ENCODE results near the gene ACSM2B. TPM values are rescaled to one million over a fixed set of nuclear protein-coding genes. Genes with fewer than 3 reads are reported as not detected.

ACSM2B gene
- polyA plus RNA-seq, 1 donor from 2014 or later = not detected

DNA sequence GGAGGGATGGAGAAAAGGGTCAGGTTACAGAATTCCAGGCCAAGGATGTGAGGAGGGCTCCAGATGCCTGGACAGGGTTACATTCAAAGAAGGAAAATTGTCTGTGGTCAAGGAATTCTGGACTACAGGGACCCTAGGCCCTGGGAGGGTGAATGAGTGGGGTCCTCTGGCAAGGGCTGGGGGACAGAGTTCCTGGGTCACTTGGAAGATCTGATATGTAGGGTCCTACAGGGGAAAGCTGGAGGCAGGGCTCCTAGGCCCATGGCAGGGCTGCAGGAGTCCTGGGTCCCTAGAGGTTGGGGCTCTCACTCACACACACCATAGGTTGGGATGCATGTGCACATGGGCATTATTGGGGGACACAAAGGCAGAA is 46.3 kb upstream of the ACSM2B start:
- no peaks in the 10 kb centered on the region for H3K9me3 ChIP-seq (ENCODE audit: low read length)
- no peaks in the 10 kb centered on the region for H4K20me1 ChIP-seq (ENCODE audit: insufficient read depth)
- no peaks in the 10 kb centered on the region for H3K9me2 ChIP-seq (ENCODE audit: insufficient read depth, low read length)
- no peaks in the 10 kb centered on the region for H3K27me3 ChIP-seq (ENCODE audit: insufficient read depth, low read depth, low read length)
- H3K9ac ChIP-seq (ENCODE audit: low read length) = no peak overlapping the region
- H3K27ac ChIP-seq (ENCODE audit: low read length) = no peak overlapping the region
- no peaks in the 10 kb centered on the region for H3K36me3 ChIP-seq (ENCODE audit: insufficient read depth, low read length)
- no peaks in the 10 kb centered on the region for H3K79me2 ChIP-seq (replicated peaks; ENCODE audit: insufficient read depth, low read length)
- no peaks in the 10 kb centered on the region for H3F3A ChIP-seq (ENCODE audit: insufficient read depth, low read length, poor library complexity, severe bottlenecking)
- TF ChIP-seq, protein P1, sequence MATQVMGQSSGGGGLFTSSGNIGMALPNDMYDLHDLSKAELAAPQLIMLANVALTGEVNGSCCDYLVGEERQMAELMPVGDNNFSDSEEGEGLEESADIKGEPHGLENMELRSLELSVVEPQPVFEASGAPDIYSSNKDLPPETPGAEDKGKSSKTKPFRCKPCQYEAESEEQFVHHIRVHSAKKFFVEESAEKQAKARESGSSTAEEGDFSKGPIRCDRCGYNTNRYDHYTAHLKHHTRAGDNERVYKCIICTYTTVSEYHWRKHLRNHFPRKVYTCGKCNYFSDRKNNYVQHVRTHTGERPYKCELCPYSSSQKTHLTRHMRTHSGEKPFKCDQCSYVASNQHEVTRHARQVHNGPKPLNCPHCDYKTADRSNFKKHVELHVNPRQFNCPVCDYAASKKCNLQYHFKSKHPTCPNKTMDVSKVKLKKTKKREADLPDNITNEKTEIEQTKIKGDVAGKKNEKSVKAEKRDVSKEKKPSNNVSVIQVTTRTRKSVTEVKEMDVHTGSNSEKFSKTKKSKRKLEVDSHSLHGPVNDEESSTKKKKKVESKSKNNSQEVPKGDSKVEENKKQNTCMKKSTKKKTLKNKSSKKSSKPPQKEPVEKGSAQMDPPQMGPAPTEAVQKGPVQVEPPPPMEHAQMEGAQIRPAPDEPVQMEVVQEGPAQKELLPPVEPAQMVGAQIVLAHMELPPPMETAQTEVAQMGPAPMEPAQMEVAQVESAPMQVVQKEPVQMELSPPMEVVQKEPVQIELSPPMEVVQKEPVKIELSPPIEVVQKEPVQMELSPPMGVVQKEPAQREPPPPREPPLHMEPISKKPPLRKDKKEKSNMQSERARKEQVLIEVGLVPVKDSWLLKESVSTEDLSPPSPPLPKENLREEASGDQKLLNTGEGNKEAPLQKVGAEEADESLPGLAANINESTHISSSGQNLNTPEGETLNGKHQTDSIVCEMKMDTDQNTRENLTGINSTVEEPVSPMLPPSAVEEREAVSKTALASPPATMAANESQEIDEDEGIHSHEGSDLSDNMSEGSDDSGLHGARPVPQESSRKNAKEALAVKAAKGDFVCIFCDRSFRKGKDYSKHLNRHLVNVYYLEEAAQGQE (IDR thresholded peaks at IDR 0.05; ENCODE audit: borderline replicate concordance) = no peak
- TF ChIP-seq EZH2 (IDR thresholded peaks at IDR 0.05; ENCODE audit: borderline replicate concordance, insufficient read depth, low read length, poor library complexity, severe bottlenecking) = no peak
- TF ChIP-seq RAD21 (conservative IDR thresholded peaks at IDR 0.05) = no peak
- TF ChIP-seq TAF1 (IDR thresholded peaks at IDR 0.05; ENCODE audit: low read depth) = no peak
- no peak for TF ChIP-seq POLR2AphosphoS5 (IDR thresholded peaks at IDR 0.05)
- TF ChIP-seq SMC3 (conservative IDR thresholded peaks at IDR 0.05; ENCODE audit: poor library complexity) = no peak
- TF ChIP-seq EP300 (conservative IDR thresholded peaks at IDR 0.05; ENCODE audit: poor library complexity, severe bottlenecking) = no peak
- no peak for TF ChIP-seq MXI1 (conservative IDR thresholded peaks at IDR 0.05; ENCODE audit: poor library complexity, severe bottlenecking)
- H3K4me3 ChIP-seq (ENCODE audit: low read length) = no peak overlapping the region
- H2AFZ ChIP-seq (ENCODE audit: low read depth, low read length) = no peak overlapping the region
- no peak overlapping the region for H3K4me2 ChIP-seq (ENCODE audit: low read length)

DNA sequence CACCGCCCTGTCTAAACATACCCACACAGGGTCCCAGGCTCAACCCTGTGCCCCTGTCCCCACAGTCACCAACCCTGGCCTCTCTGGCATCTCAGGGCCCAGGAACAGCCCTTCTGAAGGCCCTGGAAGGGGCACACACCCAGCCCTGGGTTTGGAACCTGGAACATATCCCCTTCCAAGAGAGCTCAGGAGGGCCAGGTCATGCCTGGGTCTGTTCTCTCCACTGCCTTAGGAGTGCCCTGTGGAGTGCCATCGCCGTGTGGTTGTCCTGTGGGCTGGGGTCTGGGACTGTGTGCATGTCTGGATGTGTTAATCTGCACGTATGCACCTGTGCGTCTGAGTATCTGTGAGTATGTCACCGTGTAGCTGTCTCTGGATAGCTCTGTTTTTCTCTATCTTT is 45.2 kb upstream of the ACSM2B start:
- no peaks in the 10 kb centered on the region for H3F3A ChIP-seq (ENCODE audit: insufficient read depth, low read length, poor library complexity, severe bottlenecking)
- H3K9ac ChIP-seq (ENCODE audit: low read length) = no peak overlapping the region
- H4K20me1 ChIP-seq (ENCODE audit: insufficient read depth) = no peaks in the 10 kb centered on the region
- H2AFZ ChIP-seq (ENCODE audit: low read depth, low read length) = no peak overlapping the region
- H3K27me3 ChIP-seq (ENCODE audit: insufficient read depth, low read depth, low read length) = no peaks in the 10 kb centered on the region
- H3K79me2 ChIP-seq (replicated peaks; ENCODE audit: insufficient read depth, low read length) = no peaks in the 10 kb centered on the region
- H3K4me2 ChIP-seq (ENCODE audit: low read length) = no peak overlapping the region
- TF ChIP-seq MXI1 (conservative IDR thresholded peaks at IDR 0.05; ENCODE audit: poor library complexity, severe bottlenecking) = no peak
- no peak for TF ChIP-seq EZH2 (IDR thresholded peaks at IDR 0.05; ENCODE audit: borderline replicate concordance, insufficient read depth, low read length, poor library complexity, severe bottlenecking)
- TF ChIP-seq, protein P1 (IDR thresholded peaks at IDR 0.05; ENCODE audit: borderline replicate concordance) = no peak
- TF ChIP-seq TAF1 (IDR thresholded peaks at IDR 0.05; ENCODE audit: low read depth) = no peak
- TF ChIP-seq RAD21 (conservative IDR thresholded peaks at IDR 0.05) = no peak
- TF ChIP-seq, protein P2, sequence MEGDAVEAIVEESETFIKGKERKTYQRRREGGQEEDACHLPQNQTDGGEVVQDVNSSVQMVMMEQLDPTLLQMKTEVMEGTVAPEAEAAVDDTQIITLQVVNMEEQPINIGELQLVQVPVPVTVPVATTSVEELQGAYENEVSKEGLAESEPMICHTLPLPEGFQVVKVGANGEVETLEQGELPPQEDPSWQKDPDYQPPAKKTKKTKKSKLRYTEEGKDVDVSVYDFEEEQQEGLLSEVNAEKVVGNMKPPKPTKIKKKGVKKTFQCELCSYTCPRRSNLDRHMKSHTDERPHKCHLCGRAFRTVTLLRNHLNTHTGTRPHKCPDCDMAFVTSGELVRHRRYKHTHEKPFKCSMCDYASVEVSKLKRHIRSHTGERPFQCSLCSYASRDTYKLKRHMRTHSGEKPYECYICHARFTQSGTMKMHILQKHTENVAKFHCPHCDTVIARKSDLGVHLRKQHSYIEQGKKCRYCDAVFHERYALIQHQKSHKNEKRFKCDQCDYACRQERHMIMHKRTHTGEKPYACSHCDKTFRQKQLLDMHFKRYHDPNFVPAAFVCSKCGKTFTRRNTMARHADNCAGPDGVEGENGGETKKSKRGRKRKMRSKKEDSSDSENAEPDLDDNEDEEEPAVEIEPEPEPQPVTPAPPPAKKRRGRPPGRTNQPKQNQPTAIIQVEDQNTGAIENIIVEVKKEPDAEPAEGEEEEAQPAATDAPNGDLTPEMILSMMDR (IDR thresholded peaks at IDR 0.05; ENCODE audit: poor library complexity, severe bottlenecking) = no peak
- no peak for TF ChIP-seq EP300 (conservative IDR thresholded peaks at IDR 0.05; ENCODE audit: poor library complexity, severe bottlenecking)
- TF ChIP-seq SMC3 (conservative IDR thresholded peaks at IDR 0.05; ENCODE audit: poor library complexity) = no peak
- TF ChIP-seq POLR2AphosphoS5 (IDR thresholded peaks at IDR 0.05) = no peak
- no peaks in the 10 kb centered on the region for H3K36me3 ChIP-seq (ENCODE audit: insufficient read depth, low read length)
- H3K9me2 ChIP-seq (ENCODE audit: insufficient read depth, low read length) = no peaks in the 10 kb centered on the region
- no peak overlapping the region for H3K27ac ChIP-seq (ENCODE audit: low read length)
- H3K4me3 ChIP-seq (ENCODE audit: low read length) = no peak overlapping the region
- H3K9me3 ChIP-seq (ENCODE audit: low read length) = no peaks in the 10 kb centered on the region
